GM23248 (cell line): ENCODE data around the gene TTLL13. TPM values are rescaled to one million over a fixed set of nuclear protein-coding genes. Genes with fewer than 3 reads are reported as not detected.

ENCODE experiments used
- DNase-seq: peaks from one replicate; pipeline ENCODE4 v3.0.0-alpha.2; 2015
- H2AFZ ChIP-seq: fragments of 200-600 bp; sonication (generic); 2 replicates; pipeline ENCODE4 v1.6.1; 2016; ENCODE audit warnings: antibody characterized with exemption
- H3F3A ChIP-seq: fragments of 200-600 bp; sonication (generic); 2 replicates; pipeline ENCODE4 v1.6.1; 2016; ENCODE audit warnings: mild to moderate bottlenecking, antibody characterized with exemption, mixed run types; ENCODE audit not compliant: insufficient read depth
- H3K27ac ChIP-seq: fragments of 200-600 bp; sonication (generic); 2 replicates; pipeline ENCODE4 v1.5.1; 2016; ENCODE audit warnings: mild to moderate bottlenecking
- H3K27me3 ChIP-seq: fragments of 200-600 bp; sonication (generic); replicated peaks from 2 replicates; pipeline ENCODE4 v1.6.1; 2016; ENCODE audit warnings: mild to moderate bottlenecking; ENCODE audit not compliant: insufficient read depth
- H3K36me3 ChIP-seq: fragments of 200-600 bp; sonication (generic); 2 replicates; pipeline ENCODE4 v1.6.1; 2016; ENCODE audit warnings: low read depth, mild to moderate bottlenecking
- H3K4me1 ChIP-seq: fragments of 200-600 bp; sonication (generic); 2 replicates; pipeline ENCODE4 v1.6.1; 2016; ENCODE audit warnings: mild to moderate bottlenecking; ENCODE audit not compliant: insufficient read depth
- H3K4me2 ChIP-seq: fragments of 200-600 bp; sonication (generic); one replicate; pipeline ENCODE4 v1.6.1; 2016; ENCODE audit warnings: mild to moderate bottlenecking; ENCODE audit not compliant: unreplicated experiment
- H3K4me3 ChIP-seq: fragments of 200-600 bp; sonication (generic); 2 replicates; pipeline ENCODE4 v1.5.1; 2016; ENCODE audit warnings: mild to moderate bottlenecking
- H3K79me2 ChIP-seq: fragments of 200-600 bp; sonication (generic); 2 replicates; pipeline ENCODE4 v1.6.1; 2016; ENCODE audit warnings: mild to moderate bottlenecking; ENCODE audit not compliant: insufficient read depth
- H3K9ac ChIP-seq: fragments of 200-600 bp; sonication (generic); 2 replicates; pipeline ENCODE4 v1.6.1; 2016; ENCODE audit warnings: mild to moderate bottlenecking
- H3K9me2 ChIP-seq: fragments of 200-600 bp; sonication (generic); 2 replicates; pipeline ENCODE4 v1.6.1; 2016; ENCODE audit warnings: mixed run types, mild to moderate bottlenecking, moderate library complexity; ENCODE audit not compliant: insufficient read depth
- H3K9me3 ChIP-seq: fragments of 200-600 bp; sonication (generic); one replicate; pipeline ENCODE4 v1.6.1; 2017; ENCODE audit warnings: low read depth
- H4K20me1 ChIP-seq: fragments of 200-600 bp; sonication (generic); 2 replicates; pipeline ENCODE4 v1.6.0; 2016; ENCODE audit not compliant: insufficient read depth
- EZH2 ChIP-seq: fragments of 200-600 bp; sonication (generic); IDR thresholded peaks from 2 replicates; pipeline ENCODE4 v1.6.1; 2018; ENCODE audit warnings: antibody characterized with exemption, mild to moderate bottlenecking; ENCODE audit not compliant: insufficient read depth, poor library complexity, severe bottlenecking
- EZH2phosphoT487 ChIP-seq: fragments of 200-600 bp; sonication (generic); IDR thresholded peaks from 2 replicates; pipeline ENCODE4 v1.6.1; 2018; ENCODE audit warnings: antibody characterized with exemption, moderate library complexity, mild to moderate bottlenecking, low read depth; ENCODE audit not compliant: insufficient read depth
- WGBS, 2 experiments: methylation state at CpG; one replicate each; pipeline ENCODE4 v1.1.6; 2015 to 2017; ENCODE audit warnings: low lambda C conversion rate in 2 of 2, low coverage in 1 of 2; ENCODE audit errors: missing lambda C conversion rate in 2 of 2; 5-methylcytosine and 5-hydroxymethylcytosine counted together
- in situ Hi-C: fragments of 300-500 bp; cut with MboI; formaldehyde crosslinking; loops from 2 replicates; pipeline ENCODE4 v1.15.0; 2020
- polyA plus RNA-seq: library from polyadenylated mRNA; unstranded; fragments of >200 nt; fragmentation: Nextera tagmentation; extraction: Ambion mirVana; gene quantifications from 2 replicates; pipeline ENCODE4 v1.2.1, GENCODE V29; 2016
- total RNA-seq: library from RNA; depleted of rRNA; stranded (reverse); fragments of >200 nt; shearing (Covaris generic); gene quantifications from 2 replicates; pipeline ENCODE4 v1.2.3, GENCODE V29; 2014

TTLL13 gene
- total and polyA plus RNA-seq, 2 experiments from 2014 or later: not detected

DNA sequence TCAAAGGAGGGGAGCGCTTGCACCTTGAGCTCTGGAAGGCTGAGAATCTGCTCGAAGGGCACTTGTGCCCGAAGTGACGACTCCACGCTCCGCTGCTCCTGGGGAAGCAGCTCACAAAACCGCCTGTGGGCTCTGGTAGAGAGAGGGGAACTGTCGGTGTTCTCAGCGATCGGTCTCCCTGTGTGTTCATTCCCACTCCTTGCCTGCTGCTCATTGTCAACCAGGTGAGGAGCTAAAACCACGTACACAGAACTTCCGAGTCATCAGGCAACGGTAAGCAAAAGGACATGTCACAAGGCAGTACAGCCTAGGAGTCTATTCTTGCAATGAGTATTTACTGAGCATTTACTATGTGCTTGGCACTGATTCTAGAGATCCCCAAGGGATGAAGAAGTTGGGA is 17.2 kb upstream of the TTLL13 start:
- in situ Hi-C loops: no loop called here
- H3K27ac ChIP-seq: no peak overlapping the region
- peak; percentile 16 for DNase-seq
- WGBS, 2 experiments: 97% methylated on average over 13 of the region's 13 CpGs
- H3K36me3 ChIP-seq: no peaks in the 10 kb centered on the region
- no peaks in the 10 kb centered on the region for H4K20me1 ChIP-seq
- H3K79me2 ChIP-seq: peaks cover 22% of the 10 kb centered on the region
- H3K4me2 ChIP-seq: peak overlapping the region; percentile 91
- H3K4me1 ChIP-seq: 0 out of 2 replicates have a peak, but pooled peaks cover 8% of the 10 kb centered on the region
- H3K9me3 ChIP-seq: no peaks in the 10 kb centered on the region
- no peaks in the 10 kb centered on the region for H3K9me2 ChIP-seq
- no peak overlapping the region for H2AFZ ChIP-seq
- H3K9ac ChIP-seq: peak overlapping the region; percentile 93
- H3K4me3 ChIP-seq: peak overlapping the region; percentile 90
- no peak for TF ChIP-seq EZH2
- TF ChIP-seq EZH2phosphoT487: no peak
- no peaks in the 10 kb centered on the region for H3F3A ChIP-seq
- H3K27me3 ChIP-seq: no peaks in the 10 kb centered on the region

DNA sequence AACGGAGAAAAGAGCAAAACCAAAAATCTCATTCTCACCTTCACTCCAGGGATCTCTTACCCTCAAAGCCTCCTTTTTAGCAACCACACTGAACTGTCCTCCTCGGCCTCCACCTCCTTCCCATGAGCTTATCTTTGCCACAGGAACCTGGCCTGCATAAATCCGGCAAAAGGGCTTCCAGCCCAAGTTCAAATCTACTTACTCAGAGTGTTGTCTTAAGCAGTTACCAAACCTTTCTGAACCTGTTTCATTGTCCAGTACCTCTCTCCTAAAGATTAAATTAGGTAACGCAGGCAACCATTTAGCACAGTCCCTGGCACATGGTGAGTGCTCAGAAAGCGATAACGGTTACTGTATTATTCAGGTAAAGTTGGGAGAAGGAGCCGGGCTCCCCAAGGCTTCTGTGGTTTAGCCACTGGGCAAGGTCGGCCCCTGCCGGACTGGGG is 16.4 kb upstream of the TTLL13 start:
- Histone ChIP-seq H3K79me2 (peaks cover 22% of the 10 kb centered on the region), H4K20me1 (no peaks in the 10 kb centered on the region), H3K27me3 (no peaks in the 10 kb centered on the region), H3K4me1 (0 out of 2 replicates have a peak, but pooled peaks cover 8% of the 10 kb centered on the region), H2AFZ (peak overlapping the region; percentile 79), H3K4me2 (peak overlapping the region; percentile 91), H3K9me3 (no peaks in the 10 kb centered on the region), H3K9me2 (no peaks in the 10 kb centered on the region), H3K36me3 (no peaks in the 10 kb centered on the region), H3K9ac (peak overlapping the region; percentile 93), H3K4me3 (peak overlapping the region; percentile 90), H3K27ac (peak overlapping the region; percentile 82), H3F3A (no peaks in the 10 kb centered on the region)
- WGBS, 2 experiments: 3 to 7% methylated on average over 9 of the region's 9 CpGs
- DNase-seq: peak; percentile 59
- in situ Hi-C loops: no loop called here
- no peak for TF ChIP-seq EZH2
- TF ChIP-seq EZH2phosphoT487: no peak

GRCh38 chr15:90233387-90234095 is 15.8 kb upstream of the TTLL13 start, which contains the start of gene CIB1:
Gene CIB1, minus strand, starts transcription at chr15:90233941. Its CDS starts 56 bp downstream, at chr15:90233885.
- H3K9me2 ChIP-seq: no peaks in the 10 kb centered on the region
- peak within 1 kb of the TSS; percentile 92 for H2AFZ ChIP-seq
- 1% methylated on average over 42 to 51 of the region's 63 CpGs for WGBS, 2 experiments
- H3K4me1 ChIP-seq: 0 out of 2 replicates have a peak, but pooled peaks cover 8% of the 10 kb centered on the region
- peak within 1 kb of the TSS; percentile 90 for H3K4me3 ChIP-seq
- H3K4me2 ChIP-seq: peak within 1 kb of the TSS; percentile 93
- H4K20me1 ChIP-seq: no peaks in the 10 kb centered on the region
- H3K36me3 ChIP-seq: no peaks in the 10 kb centered on the region
- peak within 1 kb of the TSS; percentile 82 for H3K27ac ChIP-seq
- TF ChIP-seq EZH2: no peak
- no peak for TF ChIP-seq EZH2phosphoT487
- H3F3A ChIP-seq: no peaks in the 10 kb centered on the region
- peak within 1 kb of the TSS; percentile 93 for H3K9ac ChIP-seq
- no peaks in the 10 kb centered on the region for H3K9me3 ChIP-seq
- peaks cover 22% of the 10 kb centered on the region for H3K79me2 ChIP-seq
- no peaks in the 10 kb centered on the region for H3K27me3 ChIP-seq
- in situ Hi-C loops: no loop called here
- peak; percentile 99 for DNase-seq

GRCh38 chr15:90234096-90234988 is 15.0 kb upstream of the TTLL13 start, which contains the start of gene GDPGP1:
Gene GDPGP1, plus strand, starts transcription at chr15:90234209. Its CDS starts 6,700 bp downstream, at chr15:90240909.
- Histone ChIP-seq H3F3A (no peaks in the 10 kb centered on the region), H3K36me3 (no peaks in the 10 kb centered on the region), H3K27ac (peak within 1 kb of the TSS; percentile 82), H3K9ac (peak within 1 kb of the TSS; percentile 93), H3K9me3 (no peaks in the 10 kb centered on the region), H3K27me3 (no peaks in the 10 kb centered on the region), H3K9me2 (no peaks in the 10 kb centered on the region), H3K4me1 (0 out of 2 replicates have a peak, but pooled peaks cover 8% of the 10 kb centered on the region), H2AFZ (peak within 1 kb of the TSS; percentile 92), H3K4me2 (peak within 1 kb of the TSS; percentile 93), H3K79me2 (peaks cover 22% of the 10 kb centered on the region), H3K4me3 (peak within 1 kb of the TSS; percentile 90), H4K20me1 (no peaks in the 10 kb centered on the region)
- DNase-seq: peak; percentile 39
- no peak for TF ChIP-seq EZH2phosphoT487
- no peak for TF ChIP-seq EZH2
- in situ Hi-C loops: no loop called here
- WGBS, 2 experiments: 10 to 18% methylated on average over 21 to 49 of the region's 49 CpGs
